Fibroblast of the aortic adventitia (primary cell): Measurements from ENCODE around the gene ATP11A. TPM values are rescaled to one million over a fixed set of nuclear protein-coding genes. Genes with fewer than 3 reads are reported as not detected.

Experiments used
- DNase-seq: peaks from one replicate; pipeline ENCODE4 v3.0.0-alpha.2; 2010; ENCODE audit warnings: low read depth
- H3K4me3 ChIP-seq: 2 replicates; pipeline ENCODE4 v1.5.1; 2011; ENCODE audit warnings: low read depth, mild to moderate bottlenecking, control low read depth, low read length, moderate library complexity
- total RNA-seq: library from RNA; depleted of rRNA; stranded (reverse); fragments of >200 nt; gene quantifications from 2 replicates; pipeline ENCODE4 v1.2.3, GENCODE V29; 2012; ENCODE audit warnings: low replicate concordance
- TF ChIP-seq, protein P1 (sequence below): IDR thresholded peaks from 2 replicates; pipeline ENCODE4 v1.5.1; 2011; ENCODE audit warnings: mild to moderate bottlenecking, low read length, control low read depth, inconsistent platforms; ENCODE audit not compliant: insufficient read depth

ATP11A gene
- total RNA-seq, 1 donor = 8.9 TPM

DNA sequence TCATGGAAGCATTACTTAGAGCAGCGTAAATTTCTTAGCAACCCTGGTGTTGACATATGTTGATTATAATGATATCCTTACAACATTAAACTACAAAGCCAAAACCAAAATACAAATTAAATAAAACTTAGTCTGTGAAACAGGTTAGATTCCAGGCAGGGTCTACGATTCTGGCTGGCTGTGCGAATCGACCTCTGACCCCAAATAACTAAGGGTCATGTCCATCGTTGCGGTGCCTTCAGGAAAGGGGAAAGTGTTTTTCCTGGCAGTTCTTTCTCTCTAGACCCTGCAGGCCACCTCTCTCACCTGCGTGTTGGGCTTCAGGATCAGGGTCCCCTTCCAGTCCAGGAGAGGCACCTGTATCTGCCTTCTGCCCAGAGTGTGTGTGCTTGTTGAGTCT is 66.2 kb downstream of the ATP11A start:
- TF ChIP-seq, protein P1, sequence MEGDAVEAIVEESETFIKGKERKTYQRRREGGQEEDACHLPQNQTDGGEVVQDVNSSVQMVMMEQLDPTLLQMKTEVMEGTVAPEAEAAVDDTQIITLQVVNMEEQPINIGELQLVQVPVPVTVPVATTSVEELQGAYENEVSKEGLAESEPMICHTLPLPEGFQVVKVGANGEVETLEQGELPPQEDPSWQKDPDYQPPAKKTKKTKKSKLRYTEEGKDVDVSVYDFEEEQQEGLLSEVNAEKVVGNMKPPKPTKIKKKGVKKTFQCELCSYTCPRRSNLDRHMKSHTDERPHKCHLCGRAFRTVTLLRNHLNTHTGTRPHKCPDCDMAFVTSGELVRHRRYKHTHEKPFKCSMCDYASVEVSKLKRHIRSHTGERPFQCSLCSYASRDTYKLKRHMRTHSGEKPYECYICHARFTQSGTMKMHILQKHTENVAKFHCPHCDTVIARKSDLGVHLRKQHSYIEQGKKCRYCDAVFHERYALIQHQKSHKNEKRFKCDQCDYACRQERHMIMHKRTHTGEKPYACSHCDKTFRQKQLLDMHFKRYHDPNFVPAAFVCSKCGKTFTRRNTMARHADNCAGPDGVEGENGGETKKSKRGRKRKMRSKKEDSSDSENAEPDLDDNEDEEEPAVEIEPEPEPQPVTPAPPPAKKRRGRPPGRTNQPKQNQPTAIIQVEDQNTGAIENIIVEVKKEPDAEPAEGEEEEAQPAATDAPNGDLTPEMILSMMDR = no peak
- DNase-seq = no peak
- no peak overlapping the region for H3K4me3 ChIP-seq

DNA sequence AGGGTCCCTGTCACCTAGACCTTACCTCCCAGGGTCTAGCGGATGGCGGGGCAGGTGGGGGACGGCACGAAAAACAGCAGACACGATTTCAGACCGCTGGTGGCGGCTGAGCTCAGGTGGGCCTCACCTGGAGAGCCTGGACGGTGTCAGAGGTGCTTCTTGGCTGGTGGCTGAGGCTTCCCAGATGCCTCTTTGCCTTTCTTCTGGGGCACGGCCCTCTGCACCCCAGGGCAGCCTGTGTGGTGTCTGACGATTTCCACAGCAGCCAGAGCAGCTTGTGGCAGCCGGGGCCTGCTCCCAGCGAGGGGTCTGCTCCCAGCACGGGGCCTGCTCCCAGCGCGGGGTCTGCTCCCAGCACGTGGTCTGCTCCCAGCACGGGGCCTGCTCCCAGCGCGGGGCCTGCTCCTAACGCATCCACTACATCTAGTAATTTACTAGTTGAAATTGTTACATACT is 66.7 kb downstream of the ATP11A start:
- H3K4me3 ChIP-seq = no peak overlapping the region
- no peak for DNase-seq
- TF ChIP-seq, protein P1 = no peak

DNA sequence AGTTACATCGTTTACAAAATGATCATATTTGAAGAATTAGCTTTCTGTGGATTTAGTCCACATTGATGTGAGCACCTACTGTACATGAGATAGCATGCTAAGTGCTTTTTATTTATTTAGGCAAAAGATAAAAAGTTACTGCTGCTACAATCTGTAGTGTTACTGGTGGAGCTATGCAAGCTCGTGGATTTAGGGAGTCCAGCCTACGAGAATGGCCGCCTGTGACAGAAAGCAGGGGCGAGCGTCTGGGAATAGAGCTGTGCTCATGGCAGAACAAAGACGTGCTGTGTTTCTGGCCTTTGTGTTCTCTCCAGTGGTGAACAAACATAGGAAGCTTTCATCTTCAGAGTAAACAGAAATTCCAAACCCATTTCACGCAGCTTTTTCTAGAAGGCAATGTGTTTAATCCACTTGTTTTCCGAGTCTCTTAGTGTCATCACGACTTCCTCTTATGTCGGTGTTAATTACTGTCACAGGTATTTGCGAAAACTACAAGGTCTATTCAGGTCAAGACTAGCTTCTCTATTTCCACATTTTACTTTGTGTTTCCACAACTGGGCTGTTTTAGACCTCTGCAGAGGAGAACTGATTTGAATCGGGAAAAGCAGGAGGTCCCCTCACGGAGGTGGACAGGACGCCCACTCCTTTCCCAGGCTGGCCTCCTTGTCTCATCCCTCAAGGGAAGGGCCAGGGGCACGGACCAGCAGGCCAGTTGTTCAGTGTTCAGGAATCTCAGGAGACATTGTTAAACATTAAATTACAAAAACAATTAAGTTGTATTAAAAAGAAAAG is 67.3 kb downstream of the ATP11A start:
- no peak for DNase-seq
- no peak overlapping the region for H3K4me3 ChIP-seq
- TF ChIP-seq, protein P1 = no peak

DNA sequence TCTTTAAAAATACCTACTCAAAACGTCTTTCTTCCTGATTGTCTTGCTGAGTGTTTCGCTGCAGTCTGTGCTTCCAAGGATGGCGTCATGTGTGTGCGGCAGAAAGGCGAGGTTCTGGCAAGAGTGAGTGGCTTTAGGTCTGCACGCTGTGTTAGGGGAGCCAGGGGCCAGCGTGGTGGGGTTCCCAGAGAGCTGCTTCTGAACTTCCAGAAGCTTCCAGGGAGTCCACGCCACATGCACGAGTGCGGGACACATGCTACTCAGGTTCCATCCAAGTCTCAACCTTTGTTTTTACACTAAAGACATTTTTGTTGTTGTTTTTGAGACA is 67.9 kb downstream of the ATP11A start:
- H3K4me3 ChIP-seq = no peak overlapping the region
- no peak for DNase-seq
- TF ChIP-seq, protein P1 = no peak

DNA sequence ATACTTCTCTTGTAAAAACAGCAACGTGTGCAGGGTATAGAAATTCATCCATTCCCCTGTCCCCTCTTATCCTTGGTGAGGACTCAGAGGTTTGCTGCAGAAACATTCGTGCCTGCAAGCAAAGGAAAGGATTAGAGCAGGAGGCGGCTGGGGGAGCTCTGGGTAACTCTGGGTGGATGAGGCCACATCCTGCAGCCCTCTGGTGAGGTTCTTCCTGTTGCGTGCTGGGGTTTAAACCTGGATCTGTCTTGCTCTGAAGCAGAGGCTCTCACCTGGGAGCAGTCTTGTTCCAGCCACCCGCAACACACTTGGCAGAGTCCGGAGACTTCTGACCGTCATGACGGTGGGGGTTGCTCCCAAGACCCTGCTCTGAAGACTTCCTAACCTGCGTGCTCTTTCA is 69.2 kb downstream of the ATP11A start:
- TF ChIP-seq, protein P1 = no peak
- no peak overlapping the region for H3K4me3 ChIP-seq
- DNase-seq = no peak

DNA sequence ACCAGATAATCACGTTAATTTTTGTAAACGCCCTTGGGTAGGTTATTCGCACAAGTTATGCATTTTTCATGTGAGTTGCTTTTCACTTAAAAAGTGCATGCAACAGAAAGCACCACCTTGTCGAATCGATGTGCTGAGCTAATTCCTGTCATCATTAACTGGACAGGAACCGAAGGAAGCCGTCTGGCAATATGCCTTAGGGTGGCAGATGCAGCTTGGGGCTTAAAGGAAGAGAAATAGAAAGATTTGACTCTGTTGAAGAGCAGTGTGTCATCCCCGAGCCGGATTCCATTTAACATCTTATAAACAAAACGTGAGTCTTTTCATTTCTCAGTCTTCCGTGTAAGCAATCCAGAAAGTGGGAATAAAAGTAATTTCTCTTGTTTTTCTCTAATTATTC is 70.0 kb downstream of the ATP11A start:
- DNase-seq = no peak
- TF ChIP-seq, protein P1 = no peak
- no peak overlapping the region for H3K4me3 ChIP-seq

DNA sequence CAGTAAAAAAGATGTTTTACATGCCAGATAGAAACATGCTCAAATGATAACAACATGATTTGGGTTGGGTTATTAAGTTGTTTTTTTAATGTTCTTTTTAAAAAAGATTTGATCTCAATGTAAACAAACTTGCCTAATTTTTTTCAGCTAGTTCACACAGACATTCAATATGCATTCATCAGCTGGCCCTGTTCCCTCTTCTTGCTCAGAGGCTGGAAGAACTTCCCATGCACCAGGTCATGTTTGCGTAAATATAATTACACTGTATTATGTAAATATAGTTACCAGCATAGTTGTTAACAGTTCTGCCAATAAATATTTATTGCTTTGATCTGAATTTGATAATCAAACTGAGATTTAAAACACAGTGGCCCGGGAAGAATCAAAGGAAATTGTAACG is 70.6 kb downstream of the ATP11A start:
- TF ChIP-seq, protein P1 = no peak
- DNase-seq = peak; percentile 55
- no peak overlapping the region for H3K4me3 ChIP-seq
